Measurements from ENCODE around the gene USP14.
A peak's percentile ranks its signal among the peaks of the same experiment; 100 is the strongest.

USP14 gene

DNA sequence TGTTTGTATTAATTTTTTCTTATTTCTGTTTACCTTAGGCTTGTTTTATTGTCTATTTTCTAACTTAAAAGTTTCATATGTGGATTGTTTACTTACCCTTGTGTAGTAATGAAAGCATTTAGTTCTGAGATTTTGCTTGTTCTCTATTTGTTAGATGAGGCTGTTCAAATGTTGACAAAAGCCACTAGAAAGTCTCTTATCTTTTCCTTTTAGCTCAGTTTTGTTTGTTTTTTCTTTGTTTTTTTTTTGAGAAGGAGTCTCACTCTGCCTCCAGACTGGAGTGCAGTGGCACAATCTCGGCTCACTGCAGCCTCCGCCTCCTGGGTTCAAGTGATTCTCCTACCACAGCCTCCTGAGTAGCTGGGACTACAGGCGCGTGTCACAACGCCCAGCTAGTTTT is 30.9 kb downstream of the USP14 start:
- ChIA-PET POLR2A (no interaction called here), CTCF (no interaction called here)
- Histone ChIP-seq H3K27ac (ENCODE audit: extremely low read depth, low read depth, low read length) (no peak overlapping the region), H3K36me3 (ENCODE audit: control insufficient read depth in 2 of 2, insufficient read depth in 1 of 2, low read length in 2 of 2) (peaks cover 8 to 33% of the 10 kb centered on the region in 2 experiments), H3K9me3 (ENCODE audit: control insufficient read depth, insufficient read depth, low read depth, low read length) (no peaks in the 10 kb centered on the region), H3K4me1 (ENCODE audit: control insufficient read depth, insufficient read depth, low read length) (peaks cover 10% of the 10 kb centered on the region; the same call in 1 of the 2 replicates), H3K4me3 (ENCODE audit: low read depth, low read length) (no peak overlapping the region)
- TF ChIP-seq, protein P1, sequence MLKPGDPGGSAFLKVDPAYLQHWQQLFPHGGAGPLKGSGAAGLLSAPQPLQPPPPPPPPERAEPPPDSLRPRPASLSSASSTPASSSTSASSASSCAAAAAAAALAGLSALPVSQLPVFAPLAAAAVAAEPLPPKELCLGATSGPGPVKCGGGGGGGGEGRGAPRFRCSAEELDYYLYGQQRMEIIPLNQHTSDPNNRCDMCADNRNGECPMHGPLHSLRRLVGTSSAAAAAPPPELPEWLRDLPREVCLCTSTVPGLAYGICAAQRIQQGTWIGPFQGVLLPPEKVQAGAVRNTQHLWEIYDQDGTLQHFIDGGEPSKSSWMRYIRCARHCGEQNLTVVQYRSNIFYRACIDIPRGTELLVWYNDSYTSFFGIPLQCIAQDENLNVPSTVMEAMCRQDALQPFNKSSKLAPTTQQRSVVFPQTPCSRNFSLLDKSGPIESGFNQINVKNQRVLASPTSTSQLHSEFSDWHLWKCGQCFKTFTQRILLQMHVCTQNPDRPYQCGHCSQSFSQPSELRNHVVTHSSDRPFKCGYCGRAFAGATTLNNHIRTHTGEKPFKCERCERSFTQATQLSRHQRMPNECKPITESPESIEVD (tag by site-specific recombination; IDR thresholded peaks at IDR 0.05) = peak; percentile 47; the same call in 1 of the 2 replicates
- no peak for TF ChIP-seq ZNF121 (tag by site-specific recombination; IDR thresholded peaks at IDR 0.05)
- TF ChIP-seq, protein P2, sequence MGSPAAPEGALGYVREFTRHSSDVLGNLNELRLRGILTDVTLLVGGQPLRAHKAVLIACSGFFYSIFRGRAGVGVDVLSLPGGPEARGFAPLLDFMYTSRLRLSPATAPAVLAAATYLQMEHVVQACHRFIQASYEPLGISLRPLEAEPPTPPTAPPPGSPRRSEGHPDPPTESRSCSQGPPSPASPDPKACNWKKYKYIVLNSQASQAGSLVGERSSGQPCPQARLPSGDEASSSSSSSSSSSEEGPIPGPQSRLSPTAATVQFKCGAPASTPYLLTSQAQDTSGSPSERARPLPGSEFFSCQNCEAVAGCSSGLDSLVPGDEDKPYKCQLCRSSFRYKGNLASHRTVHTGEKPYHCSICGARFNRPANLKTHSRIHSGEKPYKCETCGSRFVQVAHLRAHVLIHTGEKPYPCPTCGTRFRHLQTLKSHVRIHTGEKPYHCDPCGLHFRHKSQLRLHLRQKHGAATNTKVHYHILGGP (tag by site-specific recombination; IDR thresholded peaks at IDR 0.05) = peak; percentile 53; the same call in 1 of the 2 replicates

DNA sequence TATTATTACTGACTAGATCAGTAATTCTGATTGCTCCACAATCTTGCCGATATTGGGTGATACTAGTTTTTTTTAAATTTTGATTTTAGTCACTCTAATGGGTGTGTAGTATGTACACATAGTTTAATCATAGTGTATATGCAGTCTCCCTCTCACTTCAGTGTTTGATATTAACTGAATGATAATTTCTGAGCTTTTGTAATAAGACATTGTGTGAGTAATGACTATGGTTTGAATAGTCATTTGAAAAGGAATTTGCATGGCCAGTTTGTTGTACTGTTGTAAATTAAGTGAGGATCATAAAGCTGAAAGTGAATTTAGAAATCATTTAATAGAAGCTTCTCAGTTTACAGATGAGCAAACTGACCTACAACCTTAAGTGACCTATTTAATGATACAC is 33.4 kb downstream of the USP14 start:
- H3K27ac ChIP-seq (ENCODE audit: extremely low read depth, low read depth, low read length) = no peak overlapping the region
- no peak overlapping the region for H3K4me3 ChIP-seq (ENCODE audit: low read depth, low read length)
- H3K9me3 ChIP-seq (ENCODE audit: control insufficient read depth, insufficient read depth, low read depth, low read length) = no peaks in the 10 kb centered on the region
- CTCF ChIA-PET = interaction anchor here (1.0 to 1.1 kb wide), 2 partner anchors 9 to 23 kb away, joined by 3 to 4 read pairs; no protein-coding TSS in a partner anchor
- no peak for TF ChIP-seq ZBTB48 (tag by site-specific recombination; IDR thresholded peaks at IDR 0.05)
- no peak for TF ChIP-seq ZNF791 (tag by site-specific recombination; IDR thresholded peaks at IDR 0.05)
- TF ChIP-seq ZNF391 (tag by site-specific recombination; IDR thresholded peaks at IDR 0.05; ENCODE audit: borderline replicate concordance, low read depth) = no peak
- TF ChIP-seq ZNF521 (tag by site-specific recombination; IDR thresholded peaks at IDR 0.05) = no peak
- POLR2A ChIA-PET = no interaction called here
- H3K36me3 ChIP-seq (ENCODE audit: control insufficient read depth in 2 of 2, insufficient read depth in 1 of 2, low read length in 2 of 2) = peaks cover 5 to 26% of the 10 kb centered on the region in 2 experiments
- H3K4me1 ChIP-seq (ENCODE audit: control insufficient read depth, insufficient read depth, low read length) = peaks cover 10% of the 10 kb centered on the region; the same call in 1 of the 2 replicates

GRCh38 chr18:192801-193200 is 34.4 kb downstream of the USP14 start:
- ChIA-PET POLR2A (no interaction called here), CTCF (interaction anchor here (0.6 kb wide), 1 partner anchor 436 kb away, joined by 4 read pairs; no protein-coding TSS in a partner anchor)
- peaks cover 10% of the 10 kb centered on the region; the same call in 1 of the 2 replicates for H3K4me1 ChIP-seq (ENCODE audit: control insufficient read depth, insufficient read depth, low read length)
- H3K9me3 ChIP-seq (ENCODE audit: control insufficient read depth, insufficient read depth, low read depth, low read length) = no peaks in the 10 kb centered on the region
- peaks cover 13 to 25% of the 10 kb centered on the region in 2 experiments for H3K36me3 ChIP-seq (ENCODE audit: control insufficient read depth in 2 of 2, insufficient read depth in 1 of 2, low read length in 2 of 2)
- TF ChIP-seq TSHZ1 (tag by site-specific recombination; IDR thresholded peaks at IDR 0.05; ENCODE audit: borderline replicate concordance) (no peak), TRIM28 (IDR thresholded peaks at IDR 0.05; ENCODE audit: borderline replicate concordance, low read length) (no peak), ZNF335 (tag by site-specific recombination; conservative IDR thresholded peaks at IDR 0.05) (no peak), ZNF350 (tag by site-specific recombination; IDR thresholded peaks at IDR 0.05) (no peak), ZNF558 (tag by site-specific recombination; IDR thresholded peaks at IDR 0.05) (no peak), ZNF394 (tag by site-specific recombination; IDR thresholded peaks at IDR 0.05; ENCODE audit: borderline replicate concordance) (no peak), ZNF707 (tag by site-specific recombination; IDR thresholded peaks at IDR 0.05) (no peak), ZFHX2 (tag by site-specific recombination; conservative IDR thresholded peaks at IDR 0.05) (no peak), ZNF248 (tag by site-specific recombination; IDR thresholded peaks at IDR 0.05) (no peak), ZNF548 (tag by site-specific recombination; IDR thresholded peaks at IDR 0.05) (no peak), ZNF837 (tag by site-specific recombination; IDR thresholded peaks at IDR 0.05) (no peak)
- TF ChIP-seq, protein P3, sequence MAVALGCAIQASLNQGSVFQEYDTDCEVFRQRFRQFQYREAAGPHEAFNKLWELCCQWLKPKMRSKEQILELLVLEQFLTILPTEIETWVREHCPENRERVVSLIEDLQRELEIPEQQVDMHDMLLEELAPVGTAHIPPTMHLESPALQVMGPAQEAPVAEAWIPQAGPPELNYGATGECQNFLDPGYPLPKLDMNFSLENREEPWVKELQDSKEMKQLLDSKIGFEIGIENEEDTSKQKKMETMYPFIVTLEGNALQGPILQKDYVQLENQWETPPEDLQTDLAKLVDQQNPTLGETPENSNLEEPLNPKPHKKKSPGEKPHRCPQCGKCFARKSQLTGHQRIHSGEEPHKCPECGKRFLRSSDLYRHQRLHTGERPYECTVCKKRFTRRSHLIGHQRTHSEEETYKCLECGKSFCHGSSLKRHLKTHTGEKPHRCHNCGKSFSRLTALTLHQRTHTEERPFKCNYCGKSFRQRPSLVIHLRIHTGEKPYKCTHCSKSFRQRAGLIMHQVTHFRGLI (tag by site-specific recombination; IDR thresholded peaks at IDR 0.05) = no peak
- H3K4me3 ChIP-seq (ENCODE audit: low read depth, low read length) = no peak overlapping the region
- H3K27ac ChIP-seq (ENCODE audit: extremely low read depth, low read depth, low read length) = no peak overlapping the region

Measured in HEK293 (cell line).